Measurements from ENCODE around the gene NSG1. TPM values are rescaled to one million over a fixed set of nuclear protein-coding genes. Genes with fewer than 3 reads are reported as not detected.

The NSG1 gene
- total and polyA plus RNA-seq, 2 of the 13 experiments (the other 11 are each of a cell fraction or from before 2014, with no cell fraction given) = not detected

DNA sequence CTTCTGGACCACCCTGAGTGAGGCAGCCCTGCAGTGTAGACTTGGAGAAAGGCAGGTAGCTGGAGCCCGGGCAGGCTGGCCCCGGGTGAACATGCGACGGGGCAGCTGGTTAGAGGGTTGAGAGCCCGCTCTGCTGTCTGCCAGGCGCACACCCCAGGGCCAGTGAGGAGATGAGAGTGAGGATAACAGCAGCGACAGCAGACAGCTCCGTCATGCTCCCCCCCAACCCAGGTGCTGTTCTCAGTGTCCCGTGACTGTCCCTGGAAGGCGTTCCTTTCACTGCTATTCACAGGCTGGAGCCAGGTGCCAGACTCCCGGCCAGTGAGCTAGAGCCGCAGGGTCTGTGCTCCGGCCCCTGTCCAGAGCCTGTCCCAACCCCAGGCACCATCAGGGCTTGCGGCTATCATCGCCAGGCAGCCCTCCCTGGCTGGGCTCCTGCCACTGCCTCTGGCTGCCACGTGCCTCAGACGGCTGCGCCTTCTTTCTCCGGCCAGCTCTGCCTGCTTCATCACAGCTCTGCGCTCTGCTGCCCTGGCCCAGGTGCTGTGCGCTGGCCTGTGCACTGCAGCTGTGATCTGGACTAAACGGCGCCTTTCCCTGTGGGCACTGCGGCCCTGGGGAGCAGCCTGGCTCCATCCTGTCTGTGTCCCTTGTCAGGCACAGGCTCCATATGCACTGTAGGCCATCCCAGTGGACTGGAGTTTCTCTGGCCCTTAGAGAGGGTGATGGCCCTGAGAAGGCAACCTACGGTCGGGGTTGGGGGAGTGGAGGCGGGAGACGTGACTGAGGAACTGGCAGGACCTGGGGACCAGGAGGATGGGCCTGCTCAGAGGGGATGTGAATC, 19.8 kb downstream of the NSG1 start:
- no TSS peak for BruUV-seq (replicated peaks)
- no peak overlapping the region for H3K4me2 ChIP-seq (ENCODE audit: low read depth, low read length)
- intact Hi-C loops (cut with micrococcal nuclease; ENCODE audit: unreplicated experiment) = no loop called here
- H3K4me3 ChIP-seq (replicated peaks in 1 of 3; ENCODE audit: insufficient read depth in 1 of 3, low read depth in 2 of 3, low read length in 3 of 3) = no peak overlapping the region
- H3K4me1 ChIP-seq (ENCODE audit: insufficient read depth, low read length) = no peaks in the 10 kb centered on the region
- H3K79me2 ChIP-seq (ENCODE audit: insufficient read depth, low read length) = no peaks in the 10 kb centered on the region
- FAIRE-seq (no peak), ATAC-seq (peak; percentile 45), DNase-seq (ENCODE audit: low spot score) (no peak)
- H3K9ac ChIP-seq (ENCODE audit: insufficient read depth, low read depth, low read length) = no peak overlapping the region
- H3K27me3 ChIP-seq (ENCODE audit: control insufficient read depth in 1 of 2, insufficient read depth in 2 of 2, low read length in 2 of 2) = peaks cover 8 to 58% of the 10 kb centered on the region in 2 experiments; a peak in 3 of 5 replicates
- in situ Hi-C loops (cut with HindIII; ENCODE audit: extremely low pct_ligation_motif_present, low pct_unique_long_range_greater_than_20kb) = no loop called here
- no peaks in the 10 kb centered on the region for H3K36me3 ChIP-seq (replicated peaks in 1 of 2; ENCODE audit: control insufficient read depth in 1 of 2, insufficient read depth in 2 of 2, low read length in 2 of 2)
- no peaks in the 10 kb centered on the region for H3K9me3 ChIP-seq (ENCODE audit: low read length)
- WGBS (ENCODE audit: low lambda C conversion rate) = 44% methylated on average over 10 of the region's 28 CpGs
- ChIA-PET CTCF (ENCODE audit: low intra/inter-chr PET ratio, low total read pairs) (no interaction called here), POLR2A (no interaction called here)
- TF ChIP-seq, protein P1, sequence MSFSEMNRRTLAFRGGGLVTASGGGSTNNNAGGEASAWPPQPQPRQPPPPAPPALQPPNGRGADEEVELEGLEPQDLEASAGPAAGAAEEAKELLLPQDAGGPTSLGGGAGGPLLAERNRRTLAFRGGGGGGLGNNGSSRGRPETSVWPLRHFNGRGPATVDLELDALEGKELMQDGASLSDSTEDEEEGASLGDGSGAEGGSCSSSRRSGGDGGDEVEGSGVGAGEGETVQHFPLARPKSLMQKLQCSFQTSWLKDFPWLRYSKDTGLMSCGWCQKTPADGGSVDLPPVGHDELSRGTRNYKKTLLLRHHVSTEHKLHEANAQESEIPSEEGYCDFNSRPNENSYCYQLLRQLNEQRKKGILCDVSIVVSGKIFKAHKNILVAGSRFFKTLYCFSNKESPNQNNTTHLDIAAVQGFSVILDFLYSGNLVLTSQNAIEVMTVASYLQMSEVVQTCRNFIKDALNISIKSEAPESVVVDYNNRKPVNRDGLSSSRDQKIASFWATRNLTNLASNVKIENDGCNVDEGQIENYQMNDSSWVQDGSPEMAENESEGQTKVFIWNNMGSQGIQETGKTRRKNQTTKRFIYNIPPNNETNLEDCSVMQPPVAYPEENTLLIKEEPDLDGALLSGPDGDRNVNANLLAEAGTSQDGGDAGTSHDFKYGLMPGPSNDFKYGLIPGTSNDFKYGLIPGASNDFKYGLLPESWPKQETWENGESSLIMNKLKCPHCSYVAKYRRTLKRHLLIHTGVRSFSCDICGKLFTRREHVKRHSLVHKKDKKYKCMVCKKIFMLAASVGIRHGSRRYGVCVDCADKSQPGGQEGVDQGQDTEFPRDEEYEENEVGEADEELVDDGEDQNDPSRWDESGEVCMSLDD (CRISPR knock-in tag; IDR thresholded peaks at IDR 0.05; ENCODE audit: borderline replicate concordance) = no peak
- no peak for TF ChIP-seq PRPF4 (IDR thresholded peaks at IDR 0.05; ENCODE audit: low read depth, low read length, poor library complexity, severe bottlenecking)
- TF ChIP-seq ZNF567 (CRISPR knock-in tag; IDR thresholded peaks at IDR 0.05; ENCODE audit: borderline replicate concordance) = no peak
- TF ChIP-seq CAMTA2 (CRISPR knock-in tag; IDR thresholded peaks at IDR 0.05; ENCODE audit: borderline replicate concordance) = no peak
- TF ChIP-seq ZNF768 (CRISPR knock-in tag; IDR thresholded peaks at IDR 0.05) = no peak
- TF ChIP-seq RFXAP (CRISPR knock-in tag; IDR thresholded peaks at IDR 0.05; ENCODE audit: borderline replicate concordance) = no peak
- TF ChIP-seq MIXL1 (CRISPR knock-in tag; IDR thresholded peaks at IDR 0.05) = no peak
- no peak for TF ChIP-seq FOXA1 (IDR thresholded peaks at IDR 0.05)
- no peak for TF ChIP-seq FOXA1 (CRISPR knock-in tag; IDR thresholded peaks at IDR 0.05)
- no peak for TF ChIP-seq SIX1 (CRISPR knock-in tag; IDR thresholded peaks at IDR 0.05; ENCODE audit: borderline replicate concordance)
- TF ChIP-seq GFI1 (CRISPR knock-in tag; IDR thresholded peaks at IDR 0.05; ENCODE audit: borderline replicate concordance) = no peak
- TF ChIP-seq ZNF879 (CRISPR knock-in tag; IDR thresholded peaks at IDR 0.05) = no peak
- H3K27ac ChIP-seq (ENCODE audit: extremely low read length, insufficient read depth, low read length) = no peak overlapping the region
- no peaks in the 10 kb centered on the region for H4K20me1 ChIP-seq (ENCODE audit: insufficient read depth, low read length)
- no peak overlapping the region for H2AFZ ChIP-seq (ENCODE audit: low read length)

Measured in HepG2 (cell line).